ENCODE measurements around the gene PABPN1L. TPM values are rescaled to one million over a fixed set of nuclear protein-coding genes. Genes with fewer than 3 reads are reported as not detected.

The PABPN1L gene
- total and polyA plus RNA-seq, 2 donors from 2014 or later = not detected

GRCh38 chr16:88856122-88856827 lies 10.2 kb downstream of the PABPN1L start:
- peak overlapping the region in 1 of 3 donors; percentile 46 for H3K9ac ChIP-seq (ENCODE audit: low read length in 3 of 3)
- intact Hi-C loops (cut with DNase I) = no loop called here

GRCh38 chr16:88855736-88856121 lies 10.7 kb downstream of the PABPN1L start:
- peaks cover 2 to 16% (median 3%) of the 10 kb centered on the region in 3 donors for H3K36me3 ChIP-seq (ENCODE audit: control insufficient read depth in 2 of 3, insufficient read depth in 3 of 3, low read length in 3 of 3)
- H3K27ac ChIP-seq (ENCODE audit: low read depth in 2 of 2, low read length in 2 of 2) = no peak overlapping the region
- H3K27me3 ChIP-seq (ENCODE audit: control insufficient read depth, insufficient read depth, low read length) = no peaks in the 10 kb centered on the region
- DNase-seq = no peak
- H3K9me3 ChIP-seq (ENCODE audit: control insufficient read depth in 2 of 3, insufficient read depth in 1 of 3, low read length in 3 of 3) = no peaks in the 10 kb centered on the region
- intact Hi-C loops (cut with DNase I) = no loop called here
- FAIRE-seq = no peak
- peaks cover 0 to 14% (median 3%) of the 10 kb centered on the region in 3 donors for H3K4me1 ChIP-seq (ENCODE audit: control insufficient read depth in 2 of 3, insufficient read depth in 2 of 3, low read depth in 1 of 3, low read length in 3 of 3)
- no peak for TF ChIP-seq CTCF (IDR thresholded peaks at IDR 0.05; ENCODE audit: borderline replicate concordance, extremely low read depth, insufficient read depth)
- peak overlapping the region in 2 of 3 donors; percentile 42 to 60 for H3K4me3 ChIP-seq (ENCODE audit: low read length in 3 of 3)
- H3K9ac ChIP-seq (ENCODE audit: low read length in 3 of 3) = peak overlapping the region in 1 of 3 donors; percentile 46

More at GRCh38 chr16:88856122-88856827, 10.2 kb downstream of the PABPN1L start:
- no peak for TF ChIP-seq CTCF (IDR thresholded peaks at IDR 0.05; ENCODE audit: borderline replicate concordance, extremely low read depth, insufficient read depth)
- Histone ChIP-seq H3K4me1 (ENCODE audit: control insufficient read depth in 2 of 3, insufficient read depth in 2 of 3, low read depth in 1 of 3, low read length in 3 of 3) (peaks cover 0 to 14% (median 3%) of the 10 kb centered on the region in 3 donors), H3K9me3 (ENCODE audit: control insufficient read depth in 2 of 3, insufficient read depth in 1 of 3, low read length in 3 of 3) (no peaks in the 10 kb centered on the region), H3K4me3 (ENCODE audit: low read length in 3 of 3) (peak overlapping the region; percentile 4 to 96 (median 42)), H3K27ac (ENCODE audit: low read depth in 2 of 2, low read length in 2 of 2) (peak overlapping the region in 1 of 2 donors; percentile 67), H3K36me3 (ENCODE audit: control insufficient read depth in 2 of 3, insufficient read depth in 3 of 3, low read length in 3 of 3) (peaks cover 2 to 16% (median 3%) of the 10 kb centered on the region in 3 donors), H3K27me3 (ENCODE audit: control insufficient read depth, insufficient read depth, low read length) (no peaks in the 10 kb centered on the region)
- DNase-seq (peak in 3 of 5 donors; percentile 35 to 88 (median 87)), FAIRE-seq (no peak)

GRCh38 chr16:88855176-88855575 lies 11.3 kb downstream of the PABPN1L start:
- DNase-seq (no peak), FAIRE-seq (no peak)
- Histone ChIP-seq H3K27me3 (ENCODE audit: control insufficient read depth, insufficient read depth, low read length) (no peaks in the 10 kb centered on the region), H3K9me3 (ENCODE audit: control insufficient read depth in 2 of 3, insufficient read depth in 1 of 3, low read length in 3 of 3) (no peaks in the 10 kb centered on the region), H3K36me3 (ENCODE audit: control insufficient read depth in 2 of 3, insufficient read depth in 3 of 3, low read length in 3 of 3) (peaks cover 2 to 12% (median 3%) of the 10 kb centered on the region in 3 donors), H3K27ac (ENCODE audit: low read depth in 2 of 2, low read length in 2 of 2) (no peak overlapping the region), H3K9ac (ENCODE audit: low read length in 3 of 3) (no peak overlapping the region), H3K4me1 (ENCODE audit: control insufficient read depth in 2 of 3, insufficient read depth in 2 of 3, low read depth in 1 of 3, low read length in 3 of 3) (peaks cover 0 to 14% (median 3%) of the 10 kb centered on the region in 3 donors), H3K4me3 (ENCODE audit: low read length in 3 of 3) (no peak overlapping the region)
- TF ChIP-seq CTCF (IDR thresholded peaks at IDR 0.05; ENCODE audit: borderline replicate concordance, extremely low read depth, insufficient read depth) = no peak
- intact Hi-C loops (cut with DNase I) = no loop called here
